Testis (tissue), 3 donors: ENCODE measurements around the gene MLLT1. TPM values are rescaled to one million over a fixed set of nuclear protein-coding genes. Genes with fewer than 3 reads are reported as not detected.
A peak's percentile ranks its signal among the peaks of the same experiment; 100 is the strongest.

Experiments
- DNase-seq: peaks from one replicate; pipeline ENCODE4 v3.0.0-alpha.2; 2019
- H3K27ac ChIP-seq, 2 donors: fragments of 200-600 bp; sonication (generic); one replicate each; pipeline ENCODE4 v1.5.1; 2019
- H3K27me3 ChIP-seq: fragments of 200-600 bp; sonication (generic); one replicate; pipeline ENCODE4 v1.5.1; 2019
- H3K36me3 ChIP-seq: fragments of 200-600 bp; sonication (generic); one replicate; pipeline ENCODE4 v1.5.1; 2017; ENCODE audit warnings: low read depth; ENCODE audit errors: missing control alignments
- H3K4me1 ChIP-seq: fragments of 200-600 bp; sonication (generic); one replicate; pipeline ENCODE4 v1.5.1; 2019
- H3K4me3 ChIP-seq, 2 donors: fragments of 200-600 bp; sonication (generic); one replicate each; pipeline ENCODE4 v1.5.1; 2017 to 2019
- H3K9me3 ChIP-seq: fragments of 200-600 bp; sonication (generic); one replicate; pipeline ENCODE4 v1.5.1; 2017
- CTCF ChIP-seq, 3 experiments: fragments of 450-650 bp in 2 of 3; fragments of 200-600 bp in 1 of 3; sonication (generic) in 1 of 3; IDR thresholded peaks; one replicate each; pipeline ENCODE4 v1.5.1; 2016 to 2019; ENCODE audit warnings: antibody characterized with exemption in 3 of 3, mild to moderate bottlenecking in 2 of 3, moderate library complexity in 1 of 3
- POLR2A ChIP-seq: fragments of 450-650 bp; IDR thresholded peaks from one replicate; pipeline ENCODE4 v1.6.1; 2017; ENCODE audit warnings: antibody characterized with exemption, mild to moderate bottlenecking, moderate library complexity
- WGBS, 2 donors: methylation state at CpG; one replicate each; pipeline ENCODE4 v1.1.5; 2018; 5-methylcytosine and 5-hydroxymethylcytosine counted together
- intact Hi-C: fragments of 100-400 bp; cut with DNase I; formaldehyde crosslinking; loops from one replicate; pipeline ENCODE4 v1.15.1; 2023; ENCODE audit warnings: low total_unique reads
- polyA plus RNA-seq: library from polyadenylated mRNA; stranded (reverse); fragments of 350-450 nt; fragmentation: Illumina TruSeq; extraction: RNeasy Lipid Tissue Mini Kit (QIAGEN cat#74804); gene quantifications from one replicate; pipeline ENCODE4 v1.2.3, GENCODE V29; 2014; ENCODE audit warnings: low read depth, low replicate concordance; ENCODE audit not compliant: insufficient read depth
- total RNA-seq, 2 donors: library from RNA; depleted of rRNA; stranded (reverse); fragments of >200 nt; gene quantifications; one replicate each; pipeline ENCODE4 v1.2.3, GENCODE V29; 2016

The MLLT1 gene
- total and polyA plus RNA-seq, 3 donors from 2014 or later: 17.3 to 32.0 (median 22.4) TPM

GRCh38 chr19:6263306-6263705 lies 16.5 kb downstream of the MLLT1 start:
- no peak for DNase-seq
- Histone ChIP-seq H3K27me3 (no peaks in the 10 kb centered on the region), H3K36me3 (no peaks in the 10 kb centered on the region), H3K9me3 (no peaks in the 10 kb centered on the region), H3K4me1 (no peaks in the 10 kb centered on the region), H3K27ac (no peak overlapping the region), H3K4me3 (no peak overlapping the region)
- 84 to 93% methylated on average over 11 to 12 of the region's 12 CpGs for WGBS, 2 donors
- intact Hi-C loops: no loop called here
- TF ChIP-seq CTCF (IDR thresholded peaks at IDR 0.05): no peak
- TF ChIP-seq POLR2A: no peak

- DNase-seq: no peak
- WGBS, 2 donors: 88 to 89% methylated on average over 11 of the region's 11 CpGs
- H3K36me3 ChIP-seq: no peaks in the 10 kb centered on the region
- TF ChIP-seq CTCF (IDR thresholded peaks at IDR 0.05): no peak
- TF ChIP-seq POLR2A: no peak
- no peak overlapping the region for H3K4me3 ChIP-seq
- H3K9me3 ChIP-seq: no peaks in the 10 kb centered on the region
- no peak overlapping the region for H3K27ac ChIP-seq
- intact Hi-C loops: no loop called here
- H3K4me1 ChIP-seq: no peaks in the 10 kb centered on the region
- H3K27me3 ChIP-seq: no peaks in the 10 kb centered on the region
Observed at GRCh38 chr19:6262519-6262918, 17.3 kb downstream of the MLLT1 start.

GRCh38 chr19:6261883-6262282 lies 17.9 kb downstream of the MLLT1 start:
- WGBS, 2 donors: 89 to 92% methylated on average over 11 to 12 of the region's 15 CpGs
- no peaks in the 10 kb centered on the region for H3K9me3 ChIP-seq
- no peak for DNase-seq
- no peaks in the 10 kb centered on the region for H3K27me3 ChIP-seq
- H3K4me1 ChIP-seq: no peaks in the 10 kb centered on the region
- intact Hi-C loops: no loop called here
- H3K4me3 ChIP-seq: no peak overlapping the region
- H3K27ac ChIP-seq: no peak overlapping the region
- no peak for TF ChIP-seq POLR2A
- no peak for TF ChIP-seq CTCF (IDR thresholded peaks at IDR 0.05)
- no peaks in the 10 kb centered on the region for H3K36me3 ChIP-seq

- Histone ChIP-seq H3K27ac (no peak overlapping the region), H3K4me1 (no peaks in the 10 kb centered on the region), H3K9me3 (no peaks in the 10 kb centered on the region), H3K4me3 (no peak overlapping the region), H3K27me3 (no peaks in the 10 kb centered on the region), H3K36me3 (no peaks in the 10 kb centered on the region)
- 94% methylated on average over 19 to 27 of the region's 30 CpGs for WGBS, 2 donors
- DNase-seq: no peak
- peak in 2 of 3 experiments; percentile 9 to 34 for TF ChIP-seq CTCF (IDR thresholded peaks at IDR 0.05)
- TF ChIP-seq POLR2A: no peak
- intact Hi-C loops: no loop called here
Observed at GRCh38 chr19:6260912-6261650, 18.7 kb downstream of the MLLT1 start.

- H3K9me3 ChIP-seq: no peaks in the 10 kb centered on the region
- TF ChIP-seq POLR2A: no peak
- no peak for TF ChIP-seq CTCF (IDR thresholded peaks at IDR 0.05)
- no peak for DNase-seq
- H3K4me3 ChIP-seq: no peak overlapping the region
- H3K4me1 ChIP-seq: no peaks in the 10 kb centered on the region
- intact Hi-C loops: no loop called here
- H3K36me3 ChIP-seq: no peaks in the 10 kb centered on the region
- no peaks in the 10 kb centered on the region for H3K27me3 ChIP-seq
- WGBS, 2 donors: 93 to 98% methylated on average over 2 to 9 of the region's 9 CpGs
- H3K27ac ChIP-seq: no peak overlapping the region
Observed at GRCh38 chr19:6260376-6260775, 19.4 kb downstream of the MLLT1 start.
